ENCODE results near the gene ENC1. TPM values are rescaled to one million over a fixed set of nuclear protein-coding genes. Genes with fewer than 3 reads are reported as not detected.

Gene ENC1
- total RNA-seq, 1 experiment from 2014 or later: 30.0 TPM

- TF ChIP-seq MAX (IDR thresholded peaks at IDR 0.05) (peak; percentile 50; the same call in 1 of the 2 replicates), RAD21 (IDR thresholded peaks at IDR 0.05; ENCODE audit: low read depth) (peak; percentile 38), CEBPB (IDR thresholded peaks at IDR 0.05; ENCODE audit: low read depth) (no peak), YY1 (IDR thresholded peaks at IDR 0.05; ENCODE audit: extremely low read depth, insufficient replicate concordance, low read depth, low read length) (peak; percentile 32), JUND (IDR thresholded peaks at IDR 0.05) (no peak), EGR1 (IDR thresholded peaks at IDR 0.05; ENCODE audit: low read depth) (peak; percentile 69)
These were observed at the start of gene ENC1 (continued) for GRCh38 chr5:74640450-74640953.

- no peaks in the 10 kb centered on the region for H4K20me1 ChIP-seq (ENCODE audit: insufficient read depth)
- H2AFZ ChIP-seq (ENCODE audit: low read depth, low read length, poor library complexity, severe bottlenecking): no peak overlapping the region
- H3K9me3 ChIP-seq (ENCODE audit: control insufficient read depth in 1 of 2, insufficient read depth in 1 of 2, low read depth in 1 of 2, low read length in 2 of 2): no peaks in the 10 kb centered on the region
- no TSS peak for BruUV-seq (replicated peaks)
- H3K36me3 ChIP-seq (ENCODE audit: control insufficient read depth in 1 of 2, insufficient read depth in 2 of 2, low read length in 2 of 2): peaks cover 9 to 12% of the 10 kb centered on the region in 2 experiments; a peak in 3 of 4 replicates
- H3K9me2 ChIP-seq (ENCODE audit: insufficient read depth): no peaks in the 10 kb centered on the region
- no peak overlapping the region for H3K4me3 ChIP-seq (replicated peaks in 1 of 2; ENCODE audit: low read depth in 1 of 2, low read length in 2 of 2)
- H3K27me3 ChIP-seq (ENCODE audit: insufficient read depth, low read length): no peaks in the 10 kb centered on the region
- POLR2A ChIA-PET: no interaction called here
- ATAC-seq (no peak), DNase-seq (ENCODE audit: low read depth, low spot score) (no peak)
- no peak overlapping the region for H3K9ac ChIP-seq (ENCODE audit: low read length)
- no peak overlapping the region for H3K27ac ChIP-seq (ENCODE audit: low read depth, low read length)
- intact Hi-C loops (cut with micrococcal nuclease): no loop called here
- no peak overlapping the region for H3K4me2 ChIP-seq (ENCODE audit: low read length)
- H3K4me1 ChIP-seq (ENCODE audit: control insufficient read depth in 1 of 2, insufficient read depth in 2 of 2, low read length in 2 of 2): peaks cover 0 to 15% of the 10 kb centered on the region in 2 experiments; a peak in 2 of 4 replicates
- RAD21 ChIA-PET (ENCODE audit: low non-redundant PET in 1 of 2, low total read pairs in 2 of 2, uncharacterized antibody in 2 of 2, unreplicated experiment in 2 of 2): no interaction called here
- H3K79me2 ChIP-seq (ENCODE audit: insufficient read depth, low read length): peaks cover 24% of the 10 kb centered on the region
- CTCF ChIA-PET: no interaction called here
- TF ChIP-seq ZFX (IDR thresholded peaks at IDR 0.05) (no peak), POLR2AphosphoS5 (IDR thresholded peaks at IDR 0.05; ENCODE audit: low read depth, low read length) (no peak), ZBTB33 (IDR thresholded peaks at IDR 0.05; ENCODE audit: extremely low read depth, insufficient replicate concordance, low read length) (no peak), ELF1 (IDR thresholded peaks at IDR 0.05; ENCODE audit: borderline replicate concordance, low read depth) (no peak), REST (IDR thresholded peaks at IDR 0.05; ENCODE audit: low read depth) (no peak), SP1 (IDR thresholded peaks at IDR 0.05; ENCODE audit: low read depth) (no peak), SRF (IDR thresholded peaks at IDR 0.05; ENCODE audit: low read depth) (no peak), CBX3 (IDR thresholded peaks at IDR 0.05; ENCODE audit: low read depth) (no peak), EZH2phosphoT487 (IDR thresholded peaks at IDR 0.05; ENCODE audit: borderline replicate concordance) (no peak), FOSL1 (IDR thresholded peaks at IDR 0.05; ENCODE audit: low read depth) (no peak), TCF7L2 (IDR thresholded peaks at IDR 0.05; ENCODE audit: borderline replicate concordance, extremely low read depth, insufficient read depth, insufficient read length) (no peak), MAX (IDR thresholded peaks at IDR 0.05) (no peak), CEBPB (IDR thresholded peaks at IDR 0.05; ENCODE audit: low read depth) (no peak), ZNF274 (IDR thresholded peaks at IDR 0.05; ENCODE audit: low read depth, low read length) (no peak), ATF3 (IDR thresholded peaks at IDR 0.05) (no peak), EGR1 (IDR thresholded peaks at IDR 0.05; ENCODE audit: low read depth) (no peak)
These were observed 46.6 kb upstream of the ENC1 start for GRCh38 chr5:74686962-74687751.

Data from HCT116 (cell line).